NCI-H82 (cell line): ENCODE data around the gene SOS1.
A peak's percentile ranks its signal among the peaks of the same experiment; 100 is the strongest.

ENCODE experiments used
- DNase-seq: peaks from one replicate; lab custom pipeline; 2025; lab: John Stamatoyannopoulos, UW

SOS1 gene

GRCh38 chr2:38968021-38968420, 152.8 kb downstream of the SOS1 start:
- no peak for DNase-seq

GRCh38 chr2:38966678-38967077, 154.2 kb downstream of the SOS1 start:
- DNase-seq: no peak

- no peak for DNase-seq
Measured at GRCh38 chr2:38966006-38966405, 154.8 kb downstream of the SOS1 start.

GRCh38 chr2:38960609-38961320, 160.1 kb downstream of the SOS1 start:
- no peak for DNase-seq

GRCh38 chr2:38959938-38960608, 160.8 kb downstream of the SOS1 start:
- DNase-seq: no peak

- DNase-seq: no peak
Measured at GRCh38 chr2:38959466-38959865, 161.4 kb downstream of the SOS1 start.

GRCh38 chr2:38957972-38958371, 162.9 kb downstream of the SOS1 start:
- DNase-seq: no peak

- no peak for DNase-seq
Measured at GRCh38 chr2:38951766-38952165, 169.1 kb downstream of the SOS1 start.

- no peak for DNase-seq
Measured at GRCh38 chr2:38948995-38949394, 171.9 kb downstream of the SOS1 start.

- DNase-seq: no peak
Measured at GRCh38 chr2:38948387-38948882, 172.4 kb downstream of the SOS1 start.

- DNase-seq: peak; percentile 96
Measured at GRCh38 chr2:38947241-38948239, 173.3 kb downstream of the SOS1 start.

- DNase-seq: no peak
Measured at GRCh38 chr2:38945911-38946310, 174.9 kb downstream of the SOS1 start.

- DNase-seq: peak; percentile 37
Measured at GRCh38 chr2:38945372-38945771, 175.5 kb downstream of the SOS1 start.

GRCh38 chr2:38943784-38944183, 177.1 kb downstream of the SOS1 start:
- DNase-seq: no peak

- DNase-seq: no peak
Measured at GRCh38 chr2:38940746-38941145, 180.1 kb downstream of the SOS1 start.

- DNase-seq: no peak
Measured at GRCh38 chr2:38937548-38937947, 183.3 kb downstream of the SOS1 start.

GRCh38 chr2:38936516-38936915, 184.3 kb downstream of the SOS1 start:
- peak; percentile 43 for DNase-seq

GRCh38 chr2:38935568-38936172, 185.2 kb downstream of the SOS1 start:
- DNase-seq: no peak

- DNase-seq: no peak
Measured at GRCh38 chr2:38934742-38935141, 186.1 kb downstream of the SOS1 start.

- peak; percentile 93 for DNase-seq
Measured at GRCh38 chr2:38933653-38934052, 187.2 kb downstream of the SOS1 start.

- no peak for DNase-seq
Measured at GRCh38 chr2:38932586-38932985, 188.3 kb downstream of the SOS1 start.
